Measurements from ENCODE around the gene KLRC3.
"Not testable (repeated sequence)": the region's sequence is repeated elsewhere in the genome, so short reads cannot be mapped to it uniquely, and the experiment has no call there.

The KLRC3 gene

GRCh38 chr12:10392394-10392930, 27.9 kb downstream of the KLRC3 start:
- H3K36me3 ChIP-seq (ENCODE audit: insufficient read depth, low read length) = no peaks in the 10 kb centered on the region
- no peak overlapping the region for H3K9ac ChIP-seq (ENCODE audit: low read depth, low read length)
- peaks cover 16% of the 10 kb centered on the region for H3K4me1 ChIP-seq (ENCODE audit: insufficient read depth, low read length)
- H3K9me3 ChIP-seq (ENCODE audit: control insufficient read depth, insufficient read depth, low read length) = no peaks in the 10 kb centered on the region

GRCh38 chr12:10390991-10391390, 29.4 kb downstream of the KLRC3 start:
- H3K9me3 ChIP-seq (ENCODE audit: control insufficient read depth, insufficient read depth, low read length); H3K9ac ChIP-seq (ENCODE audit: low read depth, low read length); H3K36me3 ChIP-seq (ENCODE audit: insufficient read depth, low read length): not testable (repeated sequence)
- peaks cover 12% of the 10 kb centered on the region for H3K4me1 ChIP-seq (ENCODE audit: insufficient read depth, low read length)

DNA sequence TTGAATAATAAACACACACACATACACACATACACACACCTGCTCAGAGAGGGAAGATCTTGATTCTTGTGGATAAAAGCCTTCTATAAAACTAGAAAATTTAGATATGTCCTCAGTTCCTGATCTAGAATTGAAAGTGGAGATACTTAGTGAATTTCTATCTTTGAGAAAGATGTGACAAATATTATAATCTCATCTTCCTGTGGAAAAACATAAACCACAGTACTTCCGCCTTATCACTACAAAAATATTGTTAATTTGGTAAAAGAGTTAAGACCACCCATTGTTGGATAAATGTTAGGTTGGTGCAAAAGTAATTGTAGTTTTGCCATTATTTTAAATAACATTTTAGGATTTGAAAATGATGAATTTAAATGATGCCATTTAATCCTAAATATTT, 30.5 kb downstream of the KLRC3 start, which contains the start of gene KLRK1:
Gene KLRK1, minus strand, starts transcription at position 138 of the 400 bp plus-strand sequence. CDS start 1,231 bp downstream, outside the sequence.
- Histone ChIP-seq H3K36me3 (ENCODE audit: insufficient read depth, low read length) (no peaks in the 10 kb centered on the region), H3K9ac (ENCODE audit: low read depth, low read length) (no peak within 1 kb of the TSS), H3K9me3 (ENCODE audit: control insufficient read depth, insufficient read depth, low read length) (no peaks in the 10 kb centered on the region), H3K4me1 (ENCODE audit: insufficient read depth, low read length) (peaks cover 6% of the 10 kb centered on the region; the same call in 1 of the 2 replicates)

GRCh38 chr12:10388624-10389413, 31.6 kb downstream of the KLRC3 start:
- no peaks in the 10 kb centered on the region for H3K36me3 ChIP-seq (ENCODE audit: insufficient read depth, low read length)
- H3K4me1 ChIP-seq (ENCODE audit: insufficient read depth, low read length) = no peaks in the 10 kb centered on the region
- no peaks in the 10 kb centered on the region for H3K9me3 ChIP-seq (ENCODE audit: control insufficient read depth, insufficient read depth, low read length)
- H3K9ac ChIP-seq (ENCODE audit: low read depth, low read length) = no peak overlapping the region

GRCh38 chr12:10387498-10387897, 32.9 kb downstream of the KLRC3 start:
- not testable (repeated sequence) for H3K9ac ChIP-seq (ENCODE audit: low read depth, low read length); H3K4me1 ChIP-seq (ENCODE audit: insufficient read depth, low read length); H3K36me3 ChIP-seq (ENCODE audit: insufficient read depth, low read length); H3K9me3 ChIP-seq (ENCODE audit: control insufficient read depth, insufficient read depth, low read length)

DNA sequence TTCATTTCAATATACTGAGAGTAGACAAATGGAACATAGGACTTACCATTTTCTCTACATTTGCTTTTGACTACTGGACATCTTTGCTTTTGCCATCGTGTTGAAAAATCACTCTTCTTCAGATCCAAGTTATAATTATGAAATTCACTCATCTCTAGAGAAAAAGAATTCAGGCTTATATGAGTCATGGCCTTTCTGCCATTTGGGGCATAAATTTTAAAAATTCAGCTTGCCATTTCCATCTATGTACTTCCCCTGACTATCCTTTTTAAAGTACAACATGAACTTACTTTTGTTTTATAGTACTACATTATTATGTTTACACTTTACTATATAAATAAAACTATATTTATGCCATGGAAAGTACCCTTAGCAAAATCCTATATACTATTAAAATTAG, 33.5 kb downstream of the KLRC3 start:
- no peaks in the 10 kb centered on the region for H3K9me3 ChIP-seq (ENCODE audit: control insufficient read depth, insufficient read depth, low read length)
- H3K36me3 ChIP-seq (ENCODE audit: insufficient read depth, low read length) = no peaks in the 10 kb centered on the region
- H3K9ac ChIP-seq (ENCODE audit: low read depth, low read length) = no peak overlapping the region
- no peaks in the 10 kb centered on the region for H3K4me1 ChIP-seq (ENCODE audit: insufficient read depth, low read length)

GRCh38 chr12:10385166-10385613, 35.2 kb downstream of the KLRC3 start:
- Histone ChIP-seq H3K36me3 (ENCODE audit: insufficient read depth, low read length) (no peaks in the 10 kb centered on the region), H3K9me3 (ENCODE audit: control insufficient read depth, insufficient read depth, low read length) (no peaks in the 10 kb centered on the region), H3K9ac (ENCODE audit: low read depth, low read length) (no peak overlapping the region), H3K4me1 (ENCODE audit: insufficient read depth, low read length) (no peaks in the 10 kb centered on the region)

- Histone ChIP-seq H3K4me1 (ENCODE audit: insufficient read depth, low read length) (no peaks in the 10 kb centered on the region), H3K9me3 (ENCODE audit: control insufficient read depth, insufficient read depth, low read length) (no peaks in the 10 kb centered on the region), H3K9ac (ENCODE audit: low read depth, low read length) (no peak overlapping the region), H3K36me3 (ENCODE audit: insufficient read depth, low read length) (no peaks in the 10 kb centered on the region)
These were observed 36.2 kb downstream of the KLRC3 start for GRCh38 chr12:10384191-10384590.

DNA sequence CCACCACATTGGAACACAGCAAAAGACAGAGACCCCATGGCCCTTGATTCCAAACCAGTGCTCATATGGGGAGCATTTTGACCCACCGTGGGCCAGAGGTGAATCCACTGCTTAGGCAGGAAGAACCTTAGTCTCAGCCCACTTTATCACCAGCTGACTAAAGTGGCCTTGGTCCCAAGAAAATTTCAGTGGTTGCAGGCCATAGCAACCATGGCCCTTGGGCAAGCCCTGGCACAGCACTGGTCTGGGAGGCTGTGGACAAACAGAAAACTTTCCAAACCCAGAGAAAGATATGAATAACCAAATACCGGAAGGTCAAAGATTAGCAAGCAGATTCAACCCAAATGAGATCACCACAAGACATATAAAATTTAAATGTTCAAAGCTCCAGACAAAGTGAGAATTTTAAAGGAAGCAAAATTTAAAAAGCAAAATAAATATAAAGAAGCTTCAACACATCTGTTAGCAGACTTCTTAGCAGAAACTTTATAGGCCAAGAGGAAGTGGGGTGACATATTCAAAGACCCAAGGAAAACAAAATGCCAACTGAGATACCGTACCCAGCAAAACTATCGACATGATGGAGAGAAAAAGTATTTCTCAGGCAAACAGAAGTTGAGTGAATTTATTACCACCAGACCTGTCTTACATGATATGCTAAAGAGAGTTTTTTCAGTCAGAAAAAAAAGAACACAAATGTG, 38.3 kb downstream of the KLRC3 start:
- no peaks in the 10 kb centered on the region for H3K36me3 ChIP-seq (ENCODE audit: insufficient read depth, low read length)
- no peaks in the 10 kb centered on the region for H3K9me3 ChIP-seq (ENCODE audit: control insufficient read depth, insufficient read depth, low read length)
- no peaks in the 10 kb centered on the region for H3K4me1 ChIP-seq (ENCODE audit: insufficient read depth, low read length)
- no peak overlapping the region for H3K9ac ChIP-seq (ENCODE audit: low read depth, low read length)

GRCh38 chr12:10378737-10379136, 41.7 kb downstream of the KLRC3 start:
- not testable (repeated sequence) for H3K36me3 ChIP-seq (ENCODE audit: insufficient read depth, low read length); H3K9me3 ChIP-seq (ENCODE audit: control insufficient read depth, insufficient read depth, low read length); H3K9ac ChIP-seq (ENCODE audit: low read depth, low read length); H3K4me1 ChIP-seq (ENCODE audit: insufficient read depth, low read length)

DNA sequence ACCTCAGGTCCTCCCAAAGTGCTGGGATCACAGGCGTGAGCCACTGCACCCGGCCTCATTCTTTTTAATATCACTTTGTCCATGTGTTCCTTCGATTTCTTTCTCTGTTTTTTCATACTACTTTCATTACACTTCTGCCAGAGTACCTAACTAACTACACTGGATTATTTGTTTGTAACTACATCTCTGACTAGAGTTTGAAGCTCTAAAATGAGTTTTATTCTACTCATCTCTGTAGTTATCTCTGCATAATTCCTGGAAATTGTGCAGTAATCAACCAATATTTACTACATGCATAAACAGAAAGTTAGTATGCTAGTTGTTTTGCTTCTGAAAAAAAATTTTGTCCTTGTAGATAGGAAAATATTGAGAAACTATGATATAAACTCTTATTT, 45.8 kb downstream of the KLRC3 start:
- Histone ChIP-seq H3K9ac (ENCODE audit: low read depth, low read length) (no peak overlapping the region), H3K9me3 (ENCODE audit: control insufficient read depth, insufficient read depth, low read length) (no peaks in the 10 kb centered on the region), H3K4me1 (ENCODE audit: insufficient read depth, low read length) (peaks cover 17% of the 10 kb centered on the region), H3K36me3 (ENCODE audit: insufficient read depth, low read length) (no peaks in the 10 kb centered on the region)

GRCh38 chr12:10372559-10372958, 47.8 kb downstream of the KLRC3 start:
- H3K9me3 ChIP-seq (ENCODE audit: control insufficient read depth, insufficient read depth, low read length) = no peaks in the 10 kb centered on the region

GRCh38 chr12:10371893-10372535, 48.4 kb downstream of the KLRC3 start:
- H3K4me1 ChIP-seq (ENCODE audit: insufficient read depth, low read length) = peaks cover 17% of the 10 kb centered on the region
- H3K36me3 ChIP-seq (ENCODE audit: insufficient read depth, low read length); H3K9ac ChIP-seq (ENCODE audit: low read depth, low read length); H3K9me3 ChIP-seq (ENCODE audit: control insufficient read depth, insufficient read depth, low read length): not testable (repeated sequence)

More at GRCh38 chr12:10372559-10372958, 47.8 kb downstream of the KLRC3 start:
- Histone ChIP-seq H3K9ac (ENCODE audit: low read depth, low read length) (no peak overlapping the region), H3K36me3 (ENCODE audit: insufficient read depth, low read length) (no peaks in the 10 kb centered on the region), H3K4me1 (ENCODE audit: insufficient read depth, low read length) (peaks cover 17% of the 10 kb centered on the region)

GRCh38 chr12:10369557-10370415, 50.6 kb downstream of the KLRC3 start:
- H3K36me3 ChIP-seq (ENCODE audit: insufficient read depth, low read length) = no peaks in the 10 kb centered on the region
- H3K4me1 ChIP-seq (ENCODE audit: insufficient read depth, low read length) = peaks cover 27% of the 10 kb centered on the region
- no peaks in the 10 kb centered on the region for H3K9me3 ChIP-seq (ENCODE audit: control insufficient read depth, insufficient read depth, low read length)
- H3K9ac ChIP-seq (ENCODE audit: low read depth, low read length) = no peak overlapping the region
